ENCODE data around the gene SEZ6.

The SEZ6 gene

DNA sequence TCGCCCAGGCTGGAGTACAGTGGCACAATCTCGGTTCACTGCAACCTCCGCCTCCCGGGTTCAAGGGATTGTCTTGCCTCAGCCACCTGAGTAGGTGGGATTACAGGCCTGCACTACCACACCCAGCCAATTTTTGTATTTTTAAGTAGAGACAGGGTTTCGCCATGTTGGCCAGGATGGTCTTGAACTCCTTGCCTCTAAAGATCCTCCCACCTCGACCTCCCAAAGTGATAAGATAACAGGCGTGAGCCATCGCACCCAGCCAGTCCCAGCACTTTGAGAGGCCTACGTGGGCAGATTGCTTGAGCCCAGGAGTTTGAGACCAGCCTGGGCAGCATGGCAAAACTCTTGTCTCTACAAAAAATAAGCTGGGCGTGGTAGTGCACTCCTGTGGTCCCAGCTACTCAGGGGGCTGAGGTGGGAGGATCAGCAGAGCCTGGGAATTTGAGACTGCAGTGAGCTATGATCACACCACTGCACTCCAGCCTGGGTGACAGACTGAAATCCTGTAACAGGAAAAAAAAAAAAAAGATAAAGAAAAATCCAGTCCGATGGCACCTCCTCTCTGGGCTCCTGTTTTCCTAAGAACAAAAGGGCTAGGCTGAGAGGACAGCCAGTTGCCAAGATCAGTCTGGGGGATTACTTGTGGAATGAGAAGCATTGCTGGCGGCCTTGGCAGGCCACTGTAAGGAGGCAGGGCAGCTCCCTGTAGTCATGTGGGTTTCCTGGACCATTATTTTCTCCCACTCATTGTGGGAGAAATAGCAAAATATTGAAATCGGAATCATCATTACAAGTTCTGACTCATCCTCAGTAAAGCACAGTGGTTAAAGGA lies 34.1 kb upstream of the SEZ6 start:
- peak; percentile 89 for TF ChIP-seq NFIC (IDR thresholded peaks at IDR 0.05)
- no peak for TF ChIP-seq YY1 (IDR thresholded peaks at IDR 0.05; ENCODE audit: low read depth)
- no peak for TF ChIP-seq RAD21 (IDR thresholded peaks at IDR 0.05; ENCODE audit: low read depth)
- TF ChIP-seq CEBPB (IDR thresholded peaks at IDR 0.05), result 0 out of 2 replicates have a peak, but pooled peaks have one; percentile 12
- peak; percentile 75 for TF ChIP-seq EP300 (IDR thresholded peaks at IDR 0.05; ENCODE audit: borderline replicate concordance)
- peak; percentile 56; the same call in 1 of the 2 replicates for TF ChIP-seq FOXM1 (IDR thresholded peaks at IDR 0.05; ENCODE audit: borderline replicate concordance, low read depth)
- TF ChIP-seq CREB1 (IDR thresholded peaks at IDR 0.05; ENCODE audit: low read depth), result no peak
- TF ChIP-seq, protein P1, sequence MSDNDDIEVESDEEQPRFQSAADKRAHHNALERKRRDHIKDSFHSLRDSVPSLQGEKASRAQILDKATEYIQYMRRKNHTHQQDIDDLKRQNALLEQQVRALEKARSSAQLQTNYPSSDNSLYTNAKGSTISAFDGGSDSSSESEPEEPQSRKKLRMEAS (IDR thresholded peaks at IDR 0.05), result 0 out of 2 replicates have a peak, but pooled peaks have one; percentile 23
- TF ChIP-seq, protein P2, sequence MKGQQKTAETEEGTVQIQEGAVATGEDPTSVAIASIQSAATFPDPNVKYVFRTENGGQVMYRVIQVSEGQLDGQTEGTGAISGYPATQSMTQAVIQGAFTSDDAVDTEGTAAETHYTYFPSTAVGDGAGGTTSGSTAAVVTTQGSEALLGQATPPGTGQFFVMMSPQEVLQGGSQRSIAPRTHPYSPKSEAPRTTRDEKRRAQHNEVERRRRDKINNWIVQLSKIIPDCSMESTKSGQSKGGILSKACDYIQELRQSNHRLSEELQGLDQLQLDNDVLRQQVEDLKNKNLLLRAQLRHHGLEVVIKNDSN (IDR thresholded peaks at IDR 0.05), result 0 out of 2 replicates have a peak, but pooled peaks have one; percentile 25
- 0 out of 2 replicates have a peak, but pooled peaks have one; percentile 16 for TF ChIP-seq ZBTB7A (IDR thresholded peaks at IDR 0.05; ENCODE audit: low read depth)
- peak; percentile 78 for TF ChIP-seq TCF12 (IDR thresholded peaks at IDR 0.05; ENCODE audit: low read depth)
- peak; percentile 81 for TF ChIP-seq TEAD4 (IDR thresholded peaks at IDR 0.05)
- no peak for TF ChIP-seq TAF1 (IDR thresholded peaks at IDR 0.05; ENCODE audit: low read depth)
- no peak for TF ChIP-seq EGR1 (IDR thresholded peaks at IDR 0.05)
- TF ChIP-seq, protein P3, sequence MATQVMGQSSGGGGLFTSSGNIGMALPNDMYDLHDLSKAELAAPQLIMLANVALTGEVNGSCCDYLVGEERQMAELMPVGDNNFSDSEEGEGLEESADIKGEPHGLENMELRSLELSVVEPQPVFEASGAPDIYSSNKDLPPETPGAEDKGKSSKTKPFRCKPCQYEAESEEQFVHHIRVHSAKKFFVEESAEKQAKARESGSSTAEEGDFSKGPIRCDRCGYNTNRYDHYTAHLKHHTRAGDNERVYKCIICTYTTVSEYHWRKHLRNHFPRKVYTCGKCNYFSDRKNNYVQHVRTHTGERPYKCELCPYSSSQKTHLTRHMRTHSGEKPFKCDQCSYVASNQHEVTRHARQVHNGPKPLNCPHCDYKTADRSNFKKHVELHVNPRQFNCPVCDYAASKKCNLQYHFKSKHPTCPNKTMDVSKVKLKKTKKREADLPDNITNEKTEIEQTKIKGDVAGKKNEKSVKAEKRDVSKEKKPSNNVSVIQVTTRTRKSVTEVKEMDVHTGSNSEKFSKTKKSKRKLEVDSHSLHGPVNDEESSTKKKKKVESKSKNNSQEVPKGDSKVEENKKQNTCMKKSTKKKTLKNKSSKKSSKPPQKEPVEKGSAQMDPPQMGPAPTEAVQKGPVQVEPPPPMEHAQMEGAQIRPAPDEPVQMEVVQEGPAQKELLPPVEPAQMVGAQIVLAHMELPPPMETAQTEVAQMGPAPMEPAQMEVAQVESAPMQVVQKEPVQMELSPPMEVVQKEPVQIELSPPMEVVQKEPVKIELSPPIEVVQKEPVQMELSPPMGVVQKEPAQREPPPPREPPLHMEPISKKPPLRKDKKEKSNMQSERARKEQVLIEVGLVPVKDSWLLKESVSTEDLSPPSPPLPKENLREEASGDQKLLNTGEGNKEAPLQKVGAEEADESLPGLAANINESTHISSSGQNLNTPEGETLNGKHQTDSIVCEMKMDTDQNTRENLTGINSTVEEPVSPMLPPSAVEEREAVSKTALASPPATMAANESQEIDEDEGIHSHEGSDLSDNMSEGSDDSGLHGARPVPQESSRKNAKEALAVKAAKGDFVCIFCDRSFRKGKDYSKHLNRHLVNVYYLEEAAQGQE (IDR thresholded peaks at IDR 0.05; ENCODE audit: low read depth), result 0 out of 2 replicates have a peak, but pooled peaks have one; percentile 6

DNA sequence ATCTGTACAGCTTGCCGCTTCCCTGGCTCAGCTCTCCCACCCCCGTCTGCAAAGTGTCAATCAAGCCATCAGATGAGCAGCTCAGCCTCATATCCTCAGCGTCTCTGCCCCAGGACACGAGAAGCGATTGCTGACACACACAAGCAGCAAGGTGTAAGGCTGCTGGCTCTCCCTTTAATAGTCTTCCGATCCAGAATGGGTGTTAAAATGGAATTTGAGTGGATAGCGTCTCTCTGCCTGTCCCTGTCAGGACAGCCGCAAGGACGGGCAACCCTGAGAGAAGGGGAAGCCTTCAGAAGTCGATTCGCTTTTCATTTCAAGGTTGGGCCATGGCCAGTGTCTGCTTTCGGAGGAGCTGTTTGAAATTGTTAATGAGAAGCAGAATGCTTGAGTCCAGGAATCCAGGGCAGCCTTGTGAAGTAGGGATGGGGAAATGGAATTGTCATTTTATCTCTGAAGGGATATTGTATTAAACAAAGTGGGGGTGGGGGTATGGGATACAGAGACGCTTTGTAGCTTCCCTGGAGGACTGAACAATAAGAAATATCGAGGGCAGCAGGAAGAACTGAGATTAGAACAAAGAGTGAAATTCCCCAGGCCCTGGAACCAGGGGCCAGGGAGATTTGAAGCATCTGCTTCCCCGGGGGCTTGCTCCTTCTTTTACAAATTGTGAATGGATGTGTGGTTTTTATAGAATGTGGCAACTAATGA lies 32.4 kb upstream of the SEZ6 start:
- TF ChIP-seq TEAD4 (IDR thresholded peaks at IDR 0.05) (no peak), TAF1 (IDR thresholded peaks at IDR 0.05; ENCODE audit: low read depth) (no peak), NFIC (IDR thresholded peaks at IDR 0.05) (no peak), RAD21 (IDR thresholded peaks at IDR 0.05; ENCODE audit: low read depth) (no peak), YY1 (IDR thresholded peaks at IDR 0.05; ENCODE audit: low read depth) (no peak)

DNA sequence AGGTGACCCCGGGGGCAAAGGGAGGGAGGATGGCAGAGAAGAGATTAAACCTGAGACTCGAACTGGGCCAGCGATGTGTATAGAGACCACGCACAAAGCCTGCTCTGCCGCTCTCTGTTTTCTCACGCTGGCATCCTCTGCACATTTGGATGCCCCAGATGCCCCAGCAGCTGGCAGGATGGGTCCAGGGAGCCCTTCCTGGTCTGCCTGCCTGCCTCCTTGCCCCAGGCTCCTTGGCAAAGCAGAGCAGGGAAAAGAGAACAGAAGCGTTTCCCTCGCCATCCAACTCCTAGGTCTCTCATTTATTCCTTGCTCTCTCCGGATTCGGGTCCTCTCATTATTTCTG lies 31.9 kb upstream of the SEZ6 start:
- TF ChIP-seq, protein P3 (IDR thresholded peaks at IDR 0.05; ENCODE audit: low read depth), result no peak
- TF ChIP-seq CREB1 (IDR thresholded peaks at IDR 0.05; ENCODE audit: low read depth), result no peak
- no peak for TF ChIP-seq FOXM1 (IDR thresholded peaks at IDR 0.05; ENCODE audit: borderline replicate concordance, low read depth)
- TF ChIP-seq RAD21 (IDR thresholded peaks at IDR 0.05; ENCODE audit: low read depth), result no peak
- no peak for TF ChIP-seq EP300 (IDR thresholded peaks at IDR 0.05; ENCODE audit: borderline replicate concordance)
- TF ChIP-seq ZBTB7A (IDR thresholded peaks at IDR 0.05; ENCODE audit: low read depth), result no peak
- no peak for TF ChIP-seq TEAD4 (IDR thresholded peaks at IDR 0.05)
- TF ChIP-seq NFIC (IDR thresholded peaks at IDR 0.05), result no peak
- TF ChIP-seq YY1 (IDR thresholded peaks at IDR 0.05; ENCODE audit: low read depth), result no peak
- TF ChIP-seq, protein P1 (IDR thresholded peaks at IDR 0.05), result no peak
- TF ChIP-seq, protein P2 (IDR thresholded peaks at IDR 0.05), result no peak
- TF ChIP-seq TAF1 (IDR thresholded peaks at IDR 0.05; ENCODE audit: low read depth), result no peak
- TF ChIP-seq TCF12 (IDR thresholded peaks at IDR 0.05; ENCODE audit: low read depth), result no peak
- TF ChIP-seq EGR1 (IDR thresholded peaks at IDR 0.05), result no peak
- TF ChIP-seq CEBPB (IDR thresholded peaks at IDR 0.05), result no peak

DNA sequence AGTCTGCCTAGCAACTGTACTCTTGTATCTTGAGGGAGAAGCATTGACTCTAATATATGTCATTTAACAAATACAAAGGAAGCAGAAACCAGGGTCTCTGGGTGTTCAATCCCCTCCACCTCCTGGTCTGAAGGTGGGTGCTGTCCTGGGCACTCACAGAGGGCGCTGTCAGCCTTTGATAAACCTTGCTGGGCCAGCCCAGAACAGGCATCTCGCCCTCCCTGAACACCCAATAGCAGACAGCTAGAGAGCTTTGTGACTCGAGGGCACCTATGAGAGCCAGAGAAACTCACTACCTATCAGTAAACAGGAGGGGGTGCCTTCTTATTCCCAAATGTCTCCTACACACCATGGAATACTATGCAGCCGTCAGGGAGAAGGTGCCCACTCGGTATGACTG lies 30.8 kb upstream of the SEZ6 start:
- TF ChIP-seq, protein P2 (IDR thresholded peaks at IDR 0.05), result no peak
- TF ChIP-seq NFIC (IDR thresholded peaks at IDR 0.05) (no peak), RAD21 (IDR thresholded peaks at IDR 0.05; ENCODE audit: low read depth) (peak; percentile 42; the same call in 1 of the 2 replicates)

DNA sequence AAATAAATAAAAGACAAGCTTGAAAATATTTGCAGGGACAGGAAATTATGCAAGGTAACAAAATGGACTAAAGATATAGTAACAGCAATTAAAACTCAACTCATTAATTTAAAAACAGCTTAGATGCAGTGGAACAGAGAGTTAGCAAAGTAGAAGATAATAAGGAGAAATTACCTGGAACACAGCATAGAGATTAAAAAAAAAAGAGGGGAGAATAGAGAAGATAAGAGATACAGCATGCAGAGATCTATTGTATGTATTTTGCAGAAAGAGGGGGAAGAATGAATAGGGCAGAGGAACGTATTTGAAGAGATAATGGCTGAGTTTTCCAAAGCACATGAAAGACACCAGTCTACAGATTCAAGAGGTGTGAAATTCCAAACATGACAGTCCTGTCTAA lies 28.7 kb upstream of the SEZ6 start:
- TF ChIP-seq NFIC (IDR thresholded peaks at IDR 0.05), result no peak
- TF ChIP-seq, protein P3 (IDR thresholded peaks at IDR 0.05; ENCODE audit: low read depth), result no peak
